Measurements from ENCODE around the gene MPPED2. TPM values are rescaled to one million over a fixed set of nuclear protein-coding genes. Genes with fewer than 3 reads are reported as not detected.

MPPED2 gene
- polyA plus RNA-seq, 1 donor (not counting 4 experiments of a cell fraction or from before 2014, with no cell fraction given): not detected

GRCh38 chr11:30543066-30543465, 43.1 kb downstream of the MPPED2 start:
- Histone ChIP-seq H3K4me2 (ENCODE audit: control insufficient read depth, extremely low read depth, insufficient read depth, low read depth, low read length) (no peak overlapping the region), H3K79me2 (ENCODE audit: control insufficient read depth, insufficient read depth, low read length) (no peaks in the 10 kb centered on the region), H3K27ac (ENCODE audit: control insufficient read depth, insufficient read depth, low read length) (no peak overlapping the region), H3K9ac (ENCODE audit: control insufficient read depth, extremely low read depth, insufficient read depth, low read length) (no peak overlapping the region), H4K20me1 (ENCODE audit: control insufficient read depth, extremely low read depth, insufficient read depth, low read length) (no peaks in the 10 kb centered on the region), H3K9me1 (ENCODE audit: control insufficient read depth, extremely low read depth, insufficient read depth, low read length) (no peaks in the 10 kb centered on the region), H2AFZ (ENCODE audit: control insufficient read depth, low read length) (no peak overlapping the region), H3K27me3 (ENCODE audit: control insufficient read depth, extremely low read depth, insufficient read depth, low read length) (no peaks in the 10 kb centered on the region), H3K9me3 (ENCODE audit: control insufficient read depth, low read depth, low read length) (no peaks in the 10 kb centered on the region), H3K4me3 (ENCODE audit: control insufficient read depth in 2 of 3, extremely low read depth in 1 of 3, insufficient read depth in 2 of 3, low read depth in 1 of 3, low read length in 3 of 3) (no peak overlapping the region), H3K4me1 (ENCODE audit: control insufficient read depth, extremely low read depth, insufficient read depth, low read length) (no peaks in the 10 kb centered on the region), H3K36me3 (ENCODE audit: control insufficient read depth in 2 of 2, extremely low read depth in 1 of 2, insufficient read depth in 2 of 2, low read length in 2 of 2) (no peaks in the 10 kb centered on the region)
- TF ChIP-seq CTCF (optimal IDR thresholded peaks at IDR 0.05 in 1 of 3, IDR thresholded peaks at IDR 0.05 in 1 of 3, conservative IDR thresholded peaks at IDR 0.05 in 1 of 3; ENCODE audit: extremely low read depth in 1 of 3, insufficient read depth in 2 of 3, low read length in 3 of 3) (no peak), EZH2 (IDR thresholded peaks at IDR 0.05; ENCODE audit: low read length) (no peak)
- dilution Hi-C loops (cut with MboI; ENCODE audit: extremely low pct_ligation_motif_present, low sequenced_read_pairs): no loop called here
- FAIRE-seq: no peak
- DNase-seq (ENCODE audit: low read depth, low spot score): no peak

- no peak for FAIRE-seq
- Histone ChIP-seq H3K79me2 (ENCODE audit: control insufficient read depth, insufficient read depth, low read length) (no peaks in the 10 kb centered on the region), H3K4me1 (ENCODE audit: control insufficient read depth, extremely low read depth, insufficient read depth, low read length) (no peaks in the 10 kb centered on the region), H3K9me1 (ENCODE audit: control insufficient read depth, extremely low read depth, insufficient read depth, low read length) (no peaks in the 10 kb centered on the region), H4K20me1 (ENCODE audit: control insufficient read depth, extremely low read depth, insufficient read depth, low read length) (no peaks in the 10 kb centered on the region), H3K9me3 (ENCODE audit: control insufficient read depth, low read depth, low read length) (no peaks in the 10 kb centered on the region), H3K4me2 (ENCODE audit: control insufficient read depth, extremely low read depth, insufficient read depth, low read depth, low read length) (no peak overlapping the region), H3K4me3 (ENCODE audit: control insufficient read depth in 2 of 3, extremely low read depth in 1 of 3, insufficient read depth in 2 of 3, low read depth in 1 of 3, low read length in 3 of 3) (no peak overlapping the region), H3K36me3 (ENCODE audit: control insufficient read depth in 2 of 2, extremely low read depth in 1 of 2, insufficient read depth in 2 of 2, low read length in 2 of 2) (no peaks in the 10 kb centered on the region), H3K9ac (ENCODE audit: control insufficient read depth, extremely low read depth, insufficient read depth, low read length) (no peak overlapping the region), H3K27me3 (ENCODE audit: control insufficient read depth, extremely low read depth, insufficient read depth, low read length) (no peaks in the 10 kb centered on the region), H3K27ac (ENCODE audit: control insufficient read depth, insufficient read depth, low read length) (no peak overlapping the region), H2AFZ (ENCODE audit: control insufficient read depth, low read length) (no peak overlapping the region)
- TF ChIP-seq CTCF (optimal IDR thresholded peaks at IDR 0.05 in 1 of 3, IDR thresholded peaks at IDR 0.05 in 1 of 3, conservative IDR thresholded peaks at IDR 0.05 in 1 of 3; ENCODE audit: extremely low read depth in 1 of 3, insufficient read depth in 2 of 3, low read length in 3 of 3) (no peak), EZH2 (IDR thresholded peaks at IDR 0.05; ENCODE audit: low read length) (no peak)
- dilution Hi-C loops (cut with MboI; ENCODE audit: extremely low pct_ligation_motif_present, low sequenced_read_pairs): no loop called here
- DNase-seq (ENCODE audit: low read depth, low spot score): no peak
These were observed 45.4 kb downstream of the MPPED2 start for GRCh38 chr11:30540781-30541180.

Measured in keratinocyte (primary cell).